NK-92 treated with Interleukin-12 subunit alpha and Interleukin-12 subunit beta, amount 100 ng/mL, for 24 hours (cell line): ENCODE measurements around the gene DPYD.

ENCODE experiments used
- DNase-seq: peaks from one replicate; lab custom pipeline; 2025; lab: John Stamatoyannopoulos, UW

The DPYD gene

GRCh38 chr1:97427371-97427770 is 493.5 kb downstream of the DPYD start:
- DNase-seq, result no peak

- no peak for DNase-seq
Observed at GRCh38 chr1:97424209-97424608, 496.6 kb downstream of the DPYD start.

GRCh38 chr1:97423403-97423802 is 497.4 kb downstream of the DPYD start:
- no peak for DNase-seq

- DNase-seq, result no peak
Observed at GRCh38 chr1:97417661-97418060, 503.2 kb downstream of the DPYD start.

GRCh38 chr1:97414682-97415312 is 506.0 kb downstream of the DPYD start:
- DNase-seq, result no peak

- DNase-seq, result no peak
Observed at GRCh38 chr1:97412737-97413136, 508.1 kb downstream of the DPYD start.

GRCh38 chr1:97412166-97412565 is 508.7 kb downstream of the DPYD start:
- no peak for DNase-seq

- DNase-seq, result no peak
Observed at GRCh38 chr1:97396463-97396862, 524.4 kb downstream of the DPYD start.

- DNase-seq, result no peak
Observed at GRCh38 chr1:97392701-97393100, 528.1 kb downstream of the DPYD start.

- no peak for DNase-seq
Observed at GRCh38 chr1:97385536-97386277, 535.1 kb downstream of the DPYD start.

- no peak for DNase-seq
Observed at GRCh38 chr1:97384294-97384968, 536.4 kb downstream of the DPYD start.

- DNase-seq, result no peak
Observed at GRCh38 chr1:97383797-97384196, 537.0 kb downstream of the DPYD start.

- DNase-seq, result no peak
Observed at GRCh38 chr1:97382206-97382605, 538.6 kb downstream of the DPYD start.

- DNase-seq, result no peak
Observed at GRCh38 chr1:97379387-97380075, 541.3 kb downstream of the DPYD start.

GRCh38 chr1:97378596-97378995 is 542.2 kb downstream of the DPYD start:
- no peak for DNase-seq

GRCh38 chr1:97377432-97378034 is 543.3 kb downstream of the DPYD start:
- no peak for DNase-seq

- no peak for DNase-seq
Observed at GRCh38 chr1:97373000-97373399, 547.8 kb downstream of the DPYD start.

GRCh38 chr1:97372531-97372930 is 548.3 kb downstream of the DPYD start:
- DNase-seq, result no peak

- no peak for DNase-seq
Observed at GRCh38 chr1:97368296-97368695, 552.5 kb downstream of the DPYD start.

- no peak for DNase-seq
Observed at GRCh38 chr1:97366984-97367383, 553.9 kb downstream of the DPYD start.

GRCh38 chr1:97365026-97365425 is 555.8 kb downstream of the DPYD start:
- DNase-seq, result no peak

GRCh38 chr1:97364086-97364485 is 556.7 kb downstream of the DPYD start:
- no peak for DNase-seq
